Large intestine (tissue), 3 donors: ENCODE data around the gene PIBF1. TPM values are rescaled to one million over a fixed set of nuclear protein-coding genes. Genes with fewer than 3 reads are reported as not detected.
"Not testable (repeated sequence)": the region's sequence is repeated elsewhere in the genome, so short reads cannot be mapped to it uniquely, and the experiment has no call there.

Source experiments
- DNase-seq, 2 donors: peaks; one replicate each; pipeline versions ENCODE4 v3.0.0 to v3.0.0-alpha.2; 2013
- H3K27ac ChIP-seq: one replicate; pipeline ENCODE4 v1.5.1; 2013; ENCODE audit warnings: low read length
- H3K27me3 ChIP-seq: 2 replicates; pipeline ENCODE4 v1.6.1; 2013; ENCODE audit warnings: low read length; ENCODE audit not compliant: control insufficient read depth, insufficient read depth
- H3K36me3 ChIP-seq: 2 replicates; pipeline ENCODE4 v1.6.1; 2013; ENCODE audit warnings: low read length; ENCODE audit not compliant: control insufficient read depth, insufficient read depth
- H3K4me1 ChIP-seq: one replicate; pipeline ENCODE4 v1.6.1; 2013; ENCODE audit warnings: low read length; ENCODE audit not compliant: control insufficient read depth, insufficient read depth
- H3K4me3 ChIP-seq: one replicate; pipeline ENCODE4 v1.5.1; 2013; ENCODE audit warnings: low read length
- H3K9me3 ChIP-seq: one replicate; pipeline ENCODE4 v1.6.1; 2013; ENCODE audit warnings: mild to moderate bottlenecking, low read depth, low read length, moderate library complexity; ENCODE audit not compliant: control insufficient read depth
- WGBS: methylation state at CpG from one replicate; pipeline ENCODE4 v1.1.5; 2013; ENCODE audit warnings: low lambda C conversion rate; ENCODE audit not compliant: insufficient coverage; 5-methylcytosine and 5-hydroxymethylcytosine counted together
- polyA plus RNA-seq: library from polyadenylated mRNA; unstranded; fragments of 120-200 nt; gene quantifications from one replicate; pipeline ENCODE4 v1.2.1, GENCODE V29; 2013

Gene PIBF1
- polyA plus RNA-seq, 1 donor = 18.4 TPM

DNA sequence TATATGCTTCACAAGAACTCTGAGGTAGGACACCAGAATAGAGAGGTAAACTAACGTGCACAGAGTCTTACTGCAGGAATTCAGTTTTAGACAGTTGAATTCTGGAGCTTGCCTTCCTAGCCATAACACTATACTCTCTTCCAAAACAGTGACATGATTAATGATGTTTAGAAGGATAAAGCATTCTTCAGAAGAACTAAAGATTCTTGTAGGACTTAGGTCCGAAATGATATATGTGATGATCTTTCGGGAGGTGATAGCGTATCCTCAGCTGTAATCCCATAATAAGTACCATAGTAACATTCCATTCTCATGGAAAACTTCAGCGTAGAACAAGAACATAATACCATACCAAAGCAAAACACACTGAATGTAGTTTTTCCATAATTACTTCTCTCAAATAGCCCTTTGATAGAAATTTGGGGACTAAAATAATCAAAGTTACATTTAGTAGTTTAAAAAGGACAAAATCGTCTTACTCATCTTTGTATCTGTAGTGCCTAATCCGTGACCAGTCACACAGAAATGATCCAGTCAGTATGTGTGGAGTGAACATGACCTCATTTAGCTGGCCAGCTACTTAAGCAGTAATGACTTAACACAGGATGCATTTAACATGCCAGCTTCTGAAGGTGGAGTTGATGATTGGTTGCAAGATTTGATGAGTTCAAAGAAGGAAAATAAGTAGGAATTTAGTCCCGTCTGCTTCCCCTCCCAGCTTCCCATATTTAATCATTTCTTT lies 38.4 kb downstream of the PIBF1 start:
- no peak overlapping the region for H3K27ac ChIP-seq
- H3K4me1 ChIP-seq = no peaks in the 10 kb centered on the region
- 100% methylated on average over 3 of the region's 8 CpGs for WGBS
- H3K36me3 ChIP-seq = peaks cover 7% of the 10 kb centered on the region
- H3K27me3 ChIP-seq = no peaks in the 10 kb centered on the region
- no peaks in the 10 kb centered on the region for H3K9me3 ChIP-seq
- H3K4me3 ChIP-seq = no peak overlapping the region
- no peak for DNase-seq

DNA sequence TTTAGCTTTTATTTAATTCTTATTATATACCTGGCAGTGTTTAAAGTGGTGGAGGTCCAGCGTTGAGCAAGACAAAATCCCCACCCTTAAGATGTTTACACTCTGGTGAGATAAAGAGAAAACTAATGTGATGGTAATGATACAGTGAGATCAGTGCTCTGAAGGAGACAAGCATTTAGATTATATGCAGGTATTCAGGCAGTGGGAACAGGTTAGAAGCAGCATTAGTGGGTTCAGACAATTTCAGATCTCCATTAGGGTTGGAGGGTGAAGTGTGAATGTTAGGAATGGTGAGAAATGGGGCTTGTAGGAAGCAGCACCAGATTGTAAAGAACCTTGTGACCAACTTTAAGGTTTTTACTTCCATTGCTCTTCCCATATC lies 39.0 kb downstream of the PIBF1 start:
- WGBS = no CpG with 5 or more reads among the region's 1 CpG
- no peak overlapping the region for H3K4me3 ChIP-seq
- H3K4me1 ChIP-seq = no peaks in the 10 kb centered on the region
- no peaks in the 10 kb centered on the region for H3K9me3 ChIP-seq
- H3K36me3 ChIP-seq = peaks cover 7% of the 10 kb centered on the region
- no peaks in the 10 kb centered on the region for H3K27me3 ChIP-seq
- H3K27ac ChIP-seq = no peak overlapping the region
- DNase-seq = no peak

DNA sequence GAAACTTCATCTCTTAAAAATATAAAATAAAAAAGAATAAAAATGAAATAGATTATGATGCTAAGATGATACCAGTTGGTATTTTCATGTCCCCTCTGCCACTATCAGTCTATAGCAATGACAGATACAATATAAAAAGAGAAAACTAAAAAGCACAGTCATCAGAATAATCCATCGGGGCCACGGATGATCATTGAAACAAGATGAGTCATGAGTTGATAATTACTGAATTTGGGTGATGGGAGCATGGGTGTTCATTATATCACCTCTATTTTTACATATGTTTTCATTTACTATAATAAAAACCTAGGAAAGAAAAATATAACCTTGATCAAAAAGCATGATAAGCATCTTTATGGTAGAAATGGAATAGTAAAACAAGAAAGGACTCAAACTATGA lies 41.1 kb downstream of the PIBF1 start:
- WGBS = 80% methylated on average over 2 of the region's 2 CpGs

DNA sequence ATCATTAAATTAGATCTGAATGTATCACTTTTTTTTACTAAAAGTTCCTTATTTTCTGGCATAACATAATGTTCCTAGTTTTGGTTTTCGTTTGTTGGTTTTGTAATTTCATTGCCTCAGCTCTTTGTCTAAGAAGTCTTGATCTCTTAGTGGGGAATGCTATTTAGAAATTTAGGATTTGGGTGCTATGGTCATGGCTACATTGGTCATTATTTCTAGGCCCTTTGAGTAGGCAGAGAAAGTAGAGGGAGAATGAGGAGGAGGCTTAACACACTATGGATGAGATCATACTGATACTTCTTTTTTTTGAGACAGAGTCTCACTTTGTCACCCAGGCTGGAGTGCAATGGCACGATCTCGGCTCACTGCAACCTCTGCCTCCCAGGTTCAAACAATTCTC lies 41.8 kb downstream of the PIBF1 start:
- WGBS = no CpG with 5 or more reads among the region's 3 CpGs
- H3K27me3 ChIP-seq = no peaks in the 10 kb centered on the region
- H3K9me3 ChIP-seq = no peaks in the 10 kb centered on the region
- H3K36me3 ChIP-seq = peaks cover 11% of the 10 kb centered on the region
- no peak overlapping the region for H3K4me3 ChIP-seq
- H3K27ac ChIP-seq = no peak overlapping the region
- no peaks in the 10 kb centered on the region for H3K4me1 ChIP-seq
- DNase-seq = no peak

More for the DNA sequence above, 41.1 kb downstream of the PIBF1 start:
- Histone ChIP-seq H3K4me3 (no peak overlapping the region), H3K27me3 (no peaks in the 10 kb centered on the region), H3K9me3 (no peaks in the 10 kb centered on the region), H3K36me3 (peaks cover 7% of the 10 kb centered on the region), H3K4me1 (no peaks in the 10 kb centered on the region), H3K27ac (no peak overlapping the region)
- no peak for DNase-seq

- 95% methylated on average over 2 of the region's 3 CpGs for WGBS
- no peak overlapping the region for H3K4me3 ChIP-seq
- no peaks in the 10 kb centered on the region for H3K9me3 ChIP-seq
- H3K4me1 ChIP-seq = no peaks in the 10 kb centered on the region
- no peak overlapping the region for H3K27ac ChIP-seq
- no peak for DNase-seq
- H3K36me3 ChIP-seq = peaks cover 10% of the 10 kb centered on the region
- no peaks in the 10 kb centered on the region for H3K27me3 ChIP-seq
These were observed 52.7 kb downstream of the PIBF1 start for GRCh38 chr13:72834601-72835000.

- H3K27me3 ChIP-seq = no peaks in the 10 kb centered on the region
- peaks cover 9% of the 10 kb centered on the region for H3K36me3 ChIP-seq
- H3K27ac ChIP-seq = no peak overlapping the region
- WGBS = no CpG with 5 or more reads among the region's 1 CpG
- DNase-seq = peak; percentile 40 to 68
- no peaks in the 10 kb centered on the region for H3K9me3 ChIP-seq
- H3K4me3 ChIP-seq = no peak overlapping the region
- no peaks in the 10 kb centered on the region for H3K4me1 ChIP-seq
These were observed 58.0 kb downstream of the PIBF1 start for GRCh38 chr13:72839831-72840426.

DNA sequence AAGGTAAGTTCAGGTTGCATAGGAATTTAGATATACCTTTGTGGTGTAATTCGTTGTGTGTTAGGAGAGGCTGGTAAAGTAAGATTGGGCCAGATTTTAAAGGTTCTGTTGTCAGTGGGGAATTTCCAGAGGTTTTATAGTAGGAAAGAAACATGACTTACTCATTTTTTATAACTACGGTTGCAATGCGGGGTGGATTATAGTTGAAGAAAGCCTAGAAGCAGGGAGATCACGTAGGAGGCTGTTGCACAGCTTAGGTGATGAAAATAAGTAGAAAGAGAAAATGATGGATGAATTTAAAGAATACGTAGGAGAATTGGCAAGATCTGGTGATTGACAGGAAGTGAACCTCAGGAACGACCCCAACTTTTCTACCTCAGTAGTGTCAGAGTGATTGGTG lies 61.1 kb downstream of the PIBF1 start:
- Histone ChIP-seq H3K36me3 (peaks cover 13% of the 10 kb centered on the region), H3K27me3 (no peaks in the 10 kb centered on the region), H3K27ac (no peak overlapping the region), H3K9me3 (no peaks in the 10 kb centered on the region), H3K4me1 (no peaks in the 10 kb centered on the region), H3K4me3 (no peak overlapping the region)
- WGBS = 97% methylated on average over 4 of the region's 6 CpGs
- DNase-seq = no peak

DNA sequence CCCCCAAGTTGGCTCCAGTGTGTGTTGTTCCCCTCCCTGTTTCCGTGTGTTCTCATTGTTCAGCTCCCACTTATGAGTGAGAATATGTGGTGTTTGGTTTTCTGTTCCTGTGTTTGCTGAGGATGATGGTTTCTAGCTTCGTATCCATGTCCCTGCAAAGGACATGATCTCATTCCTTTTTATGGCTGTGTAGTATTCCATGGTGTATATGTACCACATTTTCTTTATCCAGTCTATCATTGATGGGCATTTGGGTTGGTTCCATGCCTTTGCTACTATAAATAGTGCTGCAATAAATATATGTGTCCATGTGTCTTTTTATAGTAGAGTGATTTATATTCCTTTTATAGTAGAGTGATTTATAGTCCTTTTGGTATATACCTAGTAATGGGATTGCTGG lies 63.2 kb downstream of the PIBF1 start:
- not testable (repeated sequence) for H3K4me1 ChIP-seq, H3K27ac ChIP-seq, DNase-seq, H3K9me3 ChIP-seq, H3K4me3 ChIP-seq, H3K27me3 ChIP-seq
- no CpG with 5 or more reads among the region's 2 CpGs for WGBS
- peaks cover 13% of the 10 kb centered on the region for H3K36me3 ChIP-seq

DNA sequence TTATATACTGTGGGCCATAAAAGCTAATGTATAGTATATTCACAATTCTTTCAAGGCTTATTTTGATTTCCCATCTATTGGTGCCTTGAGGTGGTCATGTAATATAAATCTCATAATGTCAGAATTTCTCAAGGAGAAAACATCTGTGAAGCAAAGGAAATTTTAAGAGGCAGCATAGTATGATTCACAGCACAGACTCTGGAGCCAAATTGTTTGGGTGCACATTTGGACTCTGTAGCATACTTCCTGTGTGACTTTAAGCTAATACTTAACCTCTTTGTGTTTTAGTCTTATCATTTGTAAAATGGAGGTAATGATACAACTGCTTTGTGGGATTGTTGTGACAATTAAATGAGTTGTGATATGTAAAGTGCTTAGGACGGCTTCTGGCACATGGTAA lies 67.6 kb downstream of the PIBF1 start:
- WGBS = no CpG with 5 or more reads among the region's 1 CpG
- Histone ChIP-seq H3K36me3 (peaks cover 22% of the 10 kb centered on the region), H3K4me1 (no peaks in the 10 kb centered on the region), H3K9me3 (peaks cover 6% of the 10 kb centered on the region), H3K27ac (no peak overlapping the region), H3K4me3 (no peak overlapping the region), H3K27me3 (no peaks in the 10 kb centered on the region)
- DNase-seq = no peak

- H3K36me3 ChIP-seq = peaks cover 20% of the 10 kb centered on the region
- H3K4me3 ChIP-seq = no peak overlapping the region
- WGBS = no CpG with 5 or more reads among the region's 18 CpGs
These were observed 69.2 kb downstream of the PIBF1 start for GRCh38 chr13:72850959-72851677.

More at GRCh38 chr13:72850959-72851677, 69.2 kb downstream of the PIBF1 start:
- Histone ChIP-seq H3K4me1 (no peaks in the 10 kb centered on the region), H3K27me3 (no peaks in the 10 kb centered on the region), H3K27ac (no peak overlapping the region), H3K9me3 (peaks cover 6% of the 10 kb centered on the region)
- DNase-seq = peak in 1 of 2 donors; percentile 12
